ELF-1 (cell line): ENCODE measurements around the gene FYN.
"Not testable (repeated sequence)": the region's sequence is repeated elsewhere in the genome, so short reads cannot be mapped to it uniquely, and the experiment has no call there.

Source experiments
- DNase-seq: peaks from one replicate; pipeline ENCODE4 v3.0.0-alpha.2; 2016; ENCODE audit warnings: low read depth, low spot score

Gene FYN

GRCh38 chr6:111685058-111685457 lies 188.2 kb downstream of the FYN start:
- DNase-seq, result no peak

DNA sequence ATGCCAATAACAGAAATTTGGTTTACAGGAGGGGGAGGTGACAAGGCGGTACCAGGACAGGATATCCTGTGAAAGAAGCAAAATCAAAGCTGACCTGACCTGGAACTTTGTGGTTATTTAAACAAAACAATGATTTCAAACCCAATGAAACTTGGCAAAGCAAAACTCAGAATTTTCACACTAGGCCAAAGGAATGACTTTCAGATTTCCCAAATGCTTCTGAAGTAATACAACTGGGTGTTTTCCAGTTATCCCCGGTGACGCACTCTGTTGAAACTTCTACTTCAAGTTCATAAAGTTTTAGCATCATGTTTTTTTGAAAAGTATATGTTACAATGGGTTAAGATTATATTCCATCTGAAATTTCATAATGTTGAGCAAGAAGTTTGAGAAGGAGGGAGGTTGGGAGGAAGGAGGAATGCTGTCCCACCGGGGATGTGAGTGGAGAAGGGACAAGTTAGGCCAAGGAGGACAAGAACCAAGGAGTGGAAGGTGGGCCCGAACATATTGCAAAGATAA lies 189.4 kb downstream of the FYN start:
- DNase-seq, result no peak

DNA sequence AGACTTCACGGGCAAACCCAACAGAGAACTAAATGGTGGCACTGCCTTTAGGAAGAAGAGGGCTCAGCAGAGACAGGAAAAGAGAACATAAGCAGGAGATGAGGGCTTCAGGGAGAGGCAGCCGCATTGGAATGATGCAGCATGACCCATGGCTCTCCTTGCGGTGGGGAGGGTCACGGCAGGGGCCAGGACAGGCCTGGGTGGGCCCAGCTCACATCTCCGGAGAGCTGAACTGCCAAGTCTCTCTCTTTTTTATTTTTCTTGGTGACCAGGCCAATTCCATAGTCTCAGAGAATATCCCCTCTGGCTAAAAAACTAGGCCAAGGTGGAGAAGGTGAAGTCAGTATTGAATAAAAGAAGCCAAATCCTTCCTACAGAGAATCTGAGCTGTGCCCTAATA lies 190.1 kb downstream of the FYN start:
- no peak for DNase-seq

- DNase-seq, result no peak
These were observed 191.4 kb downstream of the FYN start for GRCh38 chr6:111681860-111682259.

DNA sequence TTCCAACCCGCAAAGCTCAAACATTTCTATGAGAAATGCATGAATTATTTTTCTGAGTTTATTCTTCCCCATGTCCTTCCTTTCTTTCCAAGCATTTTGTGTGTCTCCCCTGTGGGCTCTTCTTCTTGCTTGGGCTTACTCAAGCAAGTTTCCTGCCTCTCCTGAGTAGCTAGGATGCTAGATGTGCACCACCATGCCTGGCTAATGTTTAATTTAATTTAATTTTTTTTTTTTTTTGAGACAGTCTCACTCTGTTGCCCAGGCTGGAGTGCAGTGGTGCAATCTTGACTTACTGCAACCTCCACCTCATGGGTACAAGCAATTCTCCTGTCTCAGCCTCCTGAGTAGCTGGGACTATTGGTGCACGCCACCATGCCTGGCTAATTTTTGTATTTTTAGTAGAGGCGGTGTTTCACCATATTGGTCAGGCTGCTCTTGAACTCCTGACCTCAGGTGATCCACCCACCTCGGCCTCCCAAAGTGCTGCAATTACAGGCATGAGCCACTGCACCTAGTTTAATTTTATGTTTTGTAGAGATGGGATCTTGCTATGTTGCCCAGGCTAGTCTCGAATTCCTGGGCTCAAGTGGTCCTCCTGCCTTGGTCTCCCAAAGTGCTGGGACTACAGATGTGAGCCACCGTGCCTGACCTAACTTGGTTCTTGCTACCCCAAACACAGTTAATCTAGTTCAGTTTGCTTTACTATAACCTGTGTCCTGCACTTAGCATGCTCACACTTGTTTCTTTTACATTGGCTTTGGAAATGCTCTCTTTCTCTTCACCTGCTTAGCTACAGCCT lies 192.2 kb downstream of the FYN start:
- not testable (repeated sequence) for DNase-seq

DNA sequence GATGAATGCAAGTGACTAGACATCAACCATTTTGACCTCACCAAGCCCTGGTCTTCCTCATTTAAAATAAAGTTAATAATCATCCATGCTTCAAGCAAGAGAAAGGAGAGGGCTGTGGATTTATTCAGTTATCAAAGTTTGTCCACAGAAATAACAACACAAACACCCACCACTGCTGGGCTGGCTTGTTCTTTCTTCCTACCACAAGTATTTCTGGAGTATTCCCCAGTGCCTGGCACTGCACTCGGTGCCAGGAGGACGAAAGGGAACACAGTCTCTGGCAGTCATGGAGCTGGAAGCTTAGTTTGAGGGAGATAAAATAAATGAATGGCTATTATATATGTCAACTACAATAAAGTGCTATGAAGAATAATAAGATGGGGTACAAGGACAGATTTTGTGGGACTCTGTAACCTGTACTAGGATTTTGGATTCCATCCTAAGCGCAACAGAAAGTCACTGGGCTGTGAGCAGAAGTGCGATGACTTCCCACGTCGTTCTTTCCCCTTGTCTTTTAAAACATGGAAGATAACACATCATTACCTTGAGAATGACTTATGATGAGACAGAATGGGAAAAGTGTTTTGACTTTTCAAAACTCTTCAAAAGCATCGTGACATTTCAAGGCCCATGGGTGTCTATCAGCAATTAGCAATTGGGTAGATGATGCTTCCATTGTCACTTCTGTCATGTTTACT lies 193.1 kb downstream of the FYN start:
- no peak for DNase-seq

GRCh38 chr6:111679126-111679858 lies 194.0 kb downstream of the FYN start:
- DNase-seq, result no peak

- no peak for DNase-seq
These were observed 195.8 kb downstream of the FYN start for GRCh38 chr6:111677249-111677990.

GRCh38 chr6:111676383-111676782 lies 196.9 kb downstream of the FYN start:
- no peak for DNase-seq

- DNase-seq, result no peak
These were observed 198.4 kb downstream of the FYN start for GRCh38 chr6:111674883-111675282.

- DNase-seq, result no peak
These were observed 198.8 kb downstream of the FYN start for GRCh38 chr6:111674413-111674812.

DNA sequence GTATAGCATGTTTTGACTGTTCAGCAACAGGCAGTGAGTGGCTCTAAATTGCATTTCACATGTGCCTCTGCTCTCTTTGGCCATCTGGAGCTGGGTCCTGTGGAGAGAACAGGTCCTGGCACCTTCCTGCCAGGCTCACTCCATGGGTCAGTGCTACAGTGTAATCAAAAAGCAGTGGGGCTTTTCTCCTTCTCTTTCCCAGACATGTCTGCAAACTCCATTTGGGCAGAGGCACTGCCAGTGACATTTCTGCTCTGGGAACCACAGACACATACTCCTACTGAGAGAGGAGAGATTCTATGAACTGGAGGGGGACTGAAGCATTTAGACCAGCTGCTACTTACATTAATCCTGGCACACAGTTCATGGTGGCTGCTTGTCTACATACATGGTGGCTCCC lies 199.3 kb downstream of the FYN start:
- no peak for DNase-seq

DNA sequence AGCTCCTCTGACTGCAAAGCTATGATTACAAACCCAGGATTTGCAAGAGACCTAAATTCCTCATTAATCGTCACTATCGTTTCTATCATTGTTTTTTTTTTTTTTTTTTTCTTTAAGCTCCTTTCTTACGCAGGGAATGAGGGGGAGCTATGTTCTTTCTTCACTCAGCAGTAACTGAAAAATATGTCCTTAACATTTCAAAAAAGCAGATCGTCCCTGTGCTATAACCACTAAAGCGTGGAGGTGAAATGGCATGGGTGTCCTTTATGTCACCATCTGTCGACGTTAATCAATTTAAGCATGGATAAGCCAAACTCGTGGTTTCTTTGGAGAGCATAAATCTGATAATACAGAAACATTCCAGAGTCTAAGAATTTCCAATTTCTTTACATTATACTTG lies 199.7 kb downstream of the FYN start:
- DNase-seq, result no peak

DNA sequence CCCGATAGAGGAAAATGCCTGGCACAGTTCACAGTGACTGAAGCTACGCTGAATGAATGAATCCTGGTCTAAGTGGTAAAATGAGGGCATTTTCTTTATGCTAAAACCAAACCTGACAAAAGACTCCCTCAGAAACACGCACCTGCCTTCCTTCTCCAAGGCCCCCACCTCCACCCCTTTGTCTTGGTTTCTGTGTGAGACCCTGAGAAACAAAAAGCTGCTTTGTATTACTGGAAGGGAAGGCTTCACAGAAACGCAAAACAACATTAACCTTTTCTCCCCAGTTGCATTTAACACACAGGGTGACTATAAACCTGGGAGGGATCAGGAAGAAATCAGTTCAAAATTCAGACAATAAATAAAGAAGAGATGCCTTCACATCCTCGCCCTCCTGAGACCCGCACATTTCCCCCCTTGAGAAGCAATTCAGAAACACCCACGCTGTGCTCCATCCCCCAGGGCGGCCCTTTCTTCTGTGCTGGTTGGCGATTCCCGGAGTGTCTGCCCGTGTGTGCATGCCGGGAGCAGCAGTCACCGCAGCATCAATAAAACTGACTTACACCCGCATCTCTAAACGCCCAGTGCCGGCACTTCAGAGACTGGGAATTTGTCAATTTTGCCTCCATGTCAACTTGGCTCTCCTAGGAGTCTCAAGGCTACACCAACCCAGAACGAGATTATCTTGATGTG lies 200.3 kb downstream of the FYN start:
- DNase-seq, result no peak

DNA sequence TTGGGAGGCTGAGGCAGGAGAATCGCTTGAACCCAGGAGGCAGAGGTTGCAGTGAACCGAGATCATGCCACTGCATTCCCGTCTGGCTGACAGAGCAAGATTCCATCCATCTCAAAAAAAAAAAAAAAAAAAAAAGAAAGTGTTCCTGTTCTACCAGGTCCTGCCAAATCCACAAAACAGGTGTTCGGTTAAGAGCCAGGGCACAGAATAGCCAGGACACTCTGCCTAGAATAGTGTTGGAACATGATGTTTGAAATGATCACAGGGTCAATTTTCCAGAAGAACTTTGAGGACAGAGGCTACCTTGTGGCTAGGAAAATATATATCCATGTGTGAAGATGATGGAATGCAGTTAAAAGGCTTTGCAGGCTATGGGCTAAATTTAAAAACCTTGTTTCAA lies 203.9 kb downstream of the FYN start:
- no peak for DNase-seq

DNA sequence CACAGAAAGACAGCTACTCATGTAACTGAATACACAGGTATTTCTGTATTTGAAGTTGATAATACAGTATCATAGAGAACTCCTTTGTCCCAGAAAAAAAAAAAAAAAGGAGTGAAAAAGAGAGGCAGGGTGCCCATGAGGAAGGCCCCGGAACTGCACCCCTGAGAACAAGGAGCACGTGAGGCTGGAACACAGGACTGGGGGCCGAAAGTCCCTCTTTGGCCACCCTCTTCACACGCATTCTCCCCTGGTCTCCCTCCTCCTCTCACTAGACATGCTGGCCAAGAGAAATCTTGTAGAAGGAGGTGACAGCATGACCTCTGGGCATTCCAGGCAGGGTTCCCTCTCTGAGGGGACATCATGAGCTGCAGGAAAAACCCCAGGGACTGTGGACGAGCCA lies 204.8 kb downstream of the FYN start:
- DNase-seq, result no peak

DNA sequence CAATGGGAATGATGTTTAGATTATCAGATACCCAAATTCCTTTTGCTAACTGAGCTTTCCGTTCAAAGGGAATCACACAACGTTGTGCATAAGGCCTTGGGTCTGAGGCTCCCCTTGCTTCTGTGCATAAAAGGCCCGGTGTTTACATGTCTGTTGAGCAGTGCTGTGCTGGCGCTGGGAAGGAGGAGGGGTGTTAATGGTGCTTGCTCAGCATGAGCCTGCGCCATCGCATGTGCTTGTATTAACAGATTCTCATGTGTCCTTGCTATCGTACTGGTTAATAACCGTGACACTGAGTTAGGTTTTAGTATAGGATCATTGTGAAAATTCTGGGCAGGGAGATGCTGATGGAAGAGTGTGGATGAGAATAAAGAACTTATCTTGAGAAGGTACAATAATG lies 205.3 kb downstream of the FYN start:
- no peak for DNase-seq

DNA sequence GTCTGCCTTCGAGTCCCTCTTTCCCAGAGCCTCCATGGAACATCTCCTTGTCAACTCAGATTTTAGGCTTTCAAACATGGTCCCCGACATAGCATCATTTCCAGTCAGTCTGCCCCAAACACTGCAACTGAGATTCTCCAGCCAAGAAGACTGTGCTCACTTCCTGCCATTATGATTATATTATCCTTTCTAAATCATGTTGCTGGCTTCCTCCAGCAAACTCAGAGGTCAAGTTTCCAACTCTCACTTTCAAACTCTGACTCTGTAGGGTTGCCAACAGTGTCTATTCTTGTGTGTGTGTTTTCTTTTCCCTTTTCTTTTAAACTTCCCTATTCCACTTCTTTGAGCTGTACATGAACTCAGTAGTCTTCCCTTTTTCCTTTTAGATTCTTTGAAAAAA lies 206.4 kb downstream of the FYN start:
- no peak for DNase-seq

GRCh38 chr6:111664565-111665030 lies 208.7 kb downstream of the FYN start:
- DNase-seq, result no peak

GRCh38 chr6:111663692-111664564 lies 209.3 kb downstream of the FYN start:
- DNase-seq, result peak; percentile 89
